ENCODE results near the gene E2F2.

DNA sequence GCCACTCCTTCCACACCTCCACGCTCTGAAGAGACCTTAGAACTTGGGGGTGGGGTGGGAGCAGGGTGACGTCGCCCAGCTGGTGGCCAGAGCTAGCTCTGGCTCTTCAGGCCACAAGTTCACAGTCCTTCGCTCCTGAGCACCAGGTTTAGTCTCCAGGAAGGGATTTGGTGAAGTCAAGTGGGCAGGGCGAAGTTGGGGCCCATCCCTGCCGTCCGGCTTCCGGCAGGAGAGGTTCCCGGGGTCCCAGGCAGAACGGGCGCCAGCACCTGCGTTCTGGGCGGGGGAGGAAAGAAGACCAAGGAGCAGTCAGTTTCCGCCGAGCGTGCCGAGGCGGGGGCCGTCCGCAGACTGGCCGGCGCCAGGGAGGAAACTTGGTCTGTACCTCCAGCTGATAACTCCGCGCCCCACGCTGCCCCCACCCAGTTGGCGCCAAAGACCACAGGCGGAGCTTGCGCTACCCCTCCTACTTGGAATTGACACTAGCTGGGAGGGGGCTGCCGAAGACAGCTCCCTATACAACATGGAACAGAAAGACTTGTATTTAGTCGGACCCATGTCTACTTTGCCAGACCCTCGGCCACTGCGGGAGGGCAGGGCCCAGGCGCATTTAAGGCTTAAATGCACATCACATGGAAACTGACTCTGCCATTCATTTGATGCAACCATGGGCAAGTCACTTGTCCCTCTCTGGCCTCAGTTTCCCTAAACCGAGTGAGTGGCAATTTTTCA, 27.3 kb upstream of the E2F2 start:
- TF ChIP-seq, protein P1, sequence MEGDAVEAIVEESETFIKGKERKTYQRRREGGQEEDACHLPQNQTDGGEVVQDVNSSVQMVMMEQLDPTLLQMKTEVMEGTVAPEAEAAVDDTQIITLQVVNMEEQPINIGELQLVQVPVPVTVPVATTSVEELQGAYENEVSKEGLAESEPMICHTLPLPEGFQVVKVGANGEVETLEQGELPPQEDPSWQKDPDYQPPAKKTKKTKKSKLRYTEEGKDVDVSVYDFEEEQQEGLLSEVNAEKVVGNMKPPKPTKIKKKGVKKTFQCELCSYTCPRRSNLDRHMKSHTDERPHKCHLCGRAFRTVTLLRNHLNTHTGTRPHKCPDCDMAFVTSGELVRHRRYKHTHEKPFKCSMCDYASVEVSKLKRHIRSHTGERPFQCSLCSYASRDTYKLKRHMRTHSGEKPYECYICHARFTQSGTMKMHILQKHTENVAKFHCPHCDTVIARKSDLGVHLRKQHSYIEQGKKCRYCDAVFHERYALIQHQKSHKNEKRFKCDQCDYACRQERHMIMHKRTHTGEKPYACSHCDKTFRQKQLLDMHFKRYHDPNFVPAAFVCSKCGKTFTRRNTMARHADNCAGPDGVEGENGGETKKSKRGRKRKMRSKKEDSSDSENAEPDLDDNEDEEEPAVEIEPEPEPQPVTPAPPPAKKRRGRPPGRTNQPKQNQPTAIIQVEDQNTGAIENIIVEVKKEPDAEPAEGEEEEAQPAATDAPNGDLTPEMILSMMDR (IDR thresholded peaks at IDR 0.05 in 4 of 5, conservative IDR thresholded peaks at IDR 0.05 in 1 of 5) = no peak
- peak in 1 of 2 donors; percentile 30 for TF ChIP-seq POLR2A (IDR thresholded peaks at IDR 0.05)

Data from gastrocnemius medialis (tissue), 4 donors.